Stimulated activated naive CD4-positive, alpha-beta T cell (primary cell): ENCODE data around the gene TRIM47.
"Not testable (repeated sequence)": the region's sequence is repeated elsewhere in the genome, so short reads cannot be mapped to it uniquely, and the experiment has no call there.

Source experiments
- DNase-seq, 6 experiments: peaks; one replicate each; lab custom pipeline; 2025; lab: John Stamatoyannopoulos, UW

Gene TRIM47

GRCh38 chr17:75869282-75870141, 8.9 kb downstream of the TRIM47 start:
- DNase-seq, result no peak

DNA sequence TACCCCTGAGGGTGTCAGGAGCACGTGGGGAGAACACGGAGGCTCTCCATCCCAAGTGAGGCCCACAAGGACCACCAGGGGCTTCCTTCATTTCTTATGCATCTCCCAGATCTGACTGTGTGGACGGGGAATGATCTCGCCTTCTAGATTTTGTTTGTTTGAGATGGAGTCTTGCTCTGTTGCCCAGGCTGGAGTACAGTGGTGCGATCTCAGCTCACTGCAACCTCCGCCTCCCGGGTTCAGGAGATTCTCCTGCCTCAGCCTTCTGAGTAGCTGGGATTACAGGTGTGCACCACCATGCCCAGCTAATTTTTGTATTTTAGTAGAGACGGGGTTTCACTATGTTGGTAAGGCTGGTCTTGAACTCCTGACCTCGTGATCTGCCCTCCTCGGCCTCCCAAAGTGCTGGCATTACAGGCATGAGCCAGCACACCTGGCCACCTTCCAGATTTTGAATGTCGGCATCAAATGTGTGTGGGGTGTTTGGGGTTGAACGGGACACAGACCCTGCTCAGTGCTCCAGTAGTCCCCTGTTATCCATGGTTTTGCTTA, 9.6 kb downstream of the TRIM47 start:
- not testable (repeated sequence) for DNase-seq

- DNase-seq, result not testable (repeated sequence)
These were observed 12.8 kb downstream of the TRIM47 start for GRCh38 chr17:75865404-75866188.

DNA sequence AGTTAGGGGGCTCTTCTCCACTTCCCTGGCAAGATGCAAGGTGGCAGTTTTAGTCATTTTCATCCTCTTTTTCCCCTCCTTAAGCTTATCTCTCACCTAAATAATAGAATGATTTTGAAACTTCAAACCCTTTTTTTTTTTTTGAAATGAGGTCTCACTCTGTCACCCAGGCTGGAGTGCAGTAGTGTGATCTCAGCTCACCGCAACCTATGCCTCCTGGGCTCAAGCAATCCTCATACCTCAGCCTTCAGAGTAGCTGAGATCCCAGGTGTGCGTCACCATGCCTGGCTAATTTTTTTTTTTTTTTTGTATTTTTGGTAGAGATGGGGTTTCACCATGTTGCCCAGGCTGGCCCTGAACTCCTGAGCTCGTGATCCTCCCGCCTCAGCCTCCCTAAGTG, 13.5 kb downstream of the TRIM47 start:
- not testable (repeated sequence) for DNase-seq

DNA sequence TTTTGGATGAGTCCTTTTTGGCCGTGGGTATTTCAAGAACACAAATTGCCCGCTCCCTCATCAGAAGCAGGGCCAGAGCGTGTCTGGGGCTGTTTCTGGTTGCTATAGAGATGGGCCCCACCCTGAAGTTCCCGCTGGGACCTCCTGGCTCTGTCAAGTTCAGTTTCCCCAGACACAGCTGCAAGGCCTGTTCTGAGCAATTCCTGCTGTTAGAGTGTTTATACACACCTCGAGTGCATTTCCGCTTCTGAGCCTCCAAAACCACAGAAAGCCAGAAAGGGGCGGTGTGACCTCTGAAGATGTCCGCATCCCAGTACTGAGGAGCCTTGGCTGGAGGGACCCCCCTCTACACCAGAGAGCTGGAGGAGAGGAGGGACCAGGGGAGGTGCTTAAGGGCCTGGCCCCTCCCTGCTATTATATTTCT, 13.9 kb downstream of the TRIM47 start:
- peak; percentile 6 to 32 (median 14) for DNase-seq

- no peak for DNase-seq
These were observed 16.5 kb downstream of the TRIM47 start for GRCh38 chr17:75861927-75862317.

- not testable (repeated sequence) for DNase-seq
These were observed 19.0 kb downstream of the TRIM47 start for GRCh38 chr17:75859358-75859757.

DNA sequence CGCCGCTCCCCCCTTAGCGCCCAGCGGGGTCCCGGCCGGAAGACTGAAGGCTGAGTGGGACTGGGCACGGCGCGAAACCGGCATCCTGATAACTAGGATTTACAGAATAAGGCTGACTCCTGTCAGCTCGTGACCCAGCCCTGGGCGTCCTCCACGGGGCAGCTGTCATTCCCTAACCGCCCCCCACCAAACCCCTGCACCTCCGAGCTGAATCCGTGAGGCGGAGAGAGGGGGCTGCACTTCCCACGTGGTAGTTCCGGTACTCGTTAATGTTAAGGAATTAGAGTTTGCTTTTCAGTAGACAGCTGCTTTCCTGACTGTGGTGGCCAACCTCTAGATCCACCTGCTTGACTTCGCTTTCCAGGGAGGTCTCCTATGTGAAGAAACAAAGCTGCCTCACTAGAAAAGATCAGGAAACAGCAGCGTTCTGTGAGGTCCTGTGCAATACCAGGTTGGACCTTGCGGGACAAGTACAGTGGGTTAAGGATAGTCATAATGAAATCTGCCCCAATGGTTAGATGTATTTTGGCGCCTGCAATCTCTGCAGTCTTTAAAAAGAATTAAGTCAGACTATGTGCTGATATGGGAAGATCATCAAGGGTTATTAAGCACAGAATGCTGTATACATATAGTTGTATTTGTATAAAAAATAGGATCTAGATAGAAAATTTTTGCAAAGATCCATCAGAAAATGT, 22.2 kb downstream of the TRIM47 start:
- no peak for DNase-seq

- DNase-seq, result peak; percentile 93 to 99 (median 98)
These were observed 22.9 kb downstream of the TRIM47 start, which contains the start of gene WBP2 for GRCh38 chr17:75855310-75856061. WBP2 (minus strand) TSS chr17:75855335; CDS start chr17:75855297, 38 bp downstream.

DNA sequence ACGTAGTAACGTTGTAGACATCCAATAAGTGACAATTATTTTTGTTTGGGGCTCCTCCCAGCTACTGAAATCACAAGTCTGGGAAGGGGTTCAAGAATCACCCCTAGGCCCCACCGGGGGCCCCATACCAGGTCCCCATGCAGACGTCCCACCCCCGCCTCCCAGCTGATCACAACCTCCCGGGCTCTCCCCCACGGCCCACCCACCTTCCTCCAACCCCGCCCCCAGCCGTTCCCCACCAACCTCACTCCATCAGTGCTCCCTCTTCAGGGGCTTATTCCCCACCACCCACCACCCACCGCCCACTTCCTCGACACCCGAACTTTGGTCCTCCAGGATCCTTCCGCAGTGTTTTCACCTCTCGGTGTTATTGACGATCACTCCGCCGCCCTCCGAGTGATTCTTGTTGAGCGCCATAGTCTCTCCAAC, 23.5 kb downstream of the TRIM47 start:
- DNase-seq, result no peak

DNA sequence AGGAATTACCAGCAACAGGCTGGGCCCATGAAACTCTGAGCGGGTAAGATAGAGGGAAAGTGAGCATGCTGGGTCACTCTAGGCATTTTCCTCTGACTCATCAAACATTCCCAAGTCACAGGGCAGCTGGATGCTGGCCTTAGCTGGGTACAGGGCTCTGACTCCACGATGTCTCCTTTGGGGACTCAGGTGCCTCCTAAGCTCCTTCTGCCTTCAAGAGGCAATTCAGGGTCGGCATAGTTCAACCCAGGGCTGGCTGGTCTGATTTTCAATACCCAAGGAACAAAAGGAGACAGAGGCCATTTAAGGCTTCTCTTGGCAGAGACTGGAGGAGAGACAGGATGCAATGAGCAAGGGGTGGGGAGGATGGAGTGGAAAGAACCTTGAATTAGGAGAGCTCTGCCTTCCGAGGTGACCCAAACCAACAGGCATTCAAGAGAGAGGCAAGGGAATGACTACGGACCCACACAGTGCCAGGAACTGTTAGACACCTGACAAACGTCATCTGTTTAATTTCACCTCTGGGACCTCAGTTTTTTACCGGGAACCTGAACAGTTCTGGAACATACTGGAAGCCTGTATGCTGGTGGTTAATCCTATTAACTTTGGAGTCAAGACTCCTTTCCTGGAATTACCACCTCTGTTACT, 24.2 kb downstream of the TRIM47 start:
- DNase-seq, result peak in 1 of 6 experiments; percentile 25

DNA sequence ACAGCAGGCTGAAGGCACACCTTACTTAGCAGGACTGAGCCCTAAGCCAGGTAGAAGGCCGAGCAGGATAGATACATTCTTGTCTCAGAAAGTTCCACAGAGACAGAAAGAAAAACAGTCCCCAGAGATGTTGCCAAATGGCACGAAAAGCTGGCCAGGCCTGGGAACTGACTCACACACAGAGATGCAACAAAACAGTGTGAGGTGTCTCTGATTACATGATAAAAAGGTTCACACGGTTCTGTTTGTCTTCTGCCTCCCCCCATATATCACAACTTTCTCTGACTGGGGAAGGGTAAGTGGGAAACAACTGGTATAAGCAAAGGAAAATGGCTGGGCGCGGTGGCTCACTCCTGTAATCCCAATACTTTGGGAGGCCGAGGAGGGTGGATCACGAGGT, 24.9 kb downstream of the TRIM47 start:
- no peak for DNase-seq

GRCh38 chr17:75851693-75851991, 26.7 kb downstream of the TRIM47 start:
- not testable (repeated sequence) for DNase-seq

- no peak for DNase-seq
These were observed 27.3 kb downstream of the TRIM47 start for GRCh38 chr17:75850928-75851692.

GRCh38 chr17:75849724-75850123, 28.7 kb downstream of the TRIM47 start:
- no peak for DNase-seq

- DNase-seq, result no peak
These were observed 29.1 kb downstream of the TRIM47 start for GRCh38 chr17:75849279-75849646.

DNA sequence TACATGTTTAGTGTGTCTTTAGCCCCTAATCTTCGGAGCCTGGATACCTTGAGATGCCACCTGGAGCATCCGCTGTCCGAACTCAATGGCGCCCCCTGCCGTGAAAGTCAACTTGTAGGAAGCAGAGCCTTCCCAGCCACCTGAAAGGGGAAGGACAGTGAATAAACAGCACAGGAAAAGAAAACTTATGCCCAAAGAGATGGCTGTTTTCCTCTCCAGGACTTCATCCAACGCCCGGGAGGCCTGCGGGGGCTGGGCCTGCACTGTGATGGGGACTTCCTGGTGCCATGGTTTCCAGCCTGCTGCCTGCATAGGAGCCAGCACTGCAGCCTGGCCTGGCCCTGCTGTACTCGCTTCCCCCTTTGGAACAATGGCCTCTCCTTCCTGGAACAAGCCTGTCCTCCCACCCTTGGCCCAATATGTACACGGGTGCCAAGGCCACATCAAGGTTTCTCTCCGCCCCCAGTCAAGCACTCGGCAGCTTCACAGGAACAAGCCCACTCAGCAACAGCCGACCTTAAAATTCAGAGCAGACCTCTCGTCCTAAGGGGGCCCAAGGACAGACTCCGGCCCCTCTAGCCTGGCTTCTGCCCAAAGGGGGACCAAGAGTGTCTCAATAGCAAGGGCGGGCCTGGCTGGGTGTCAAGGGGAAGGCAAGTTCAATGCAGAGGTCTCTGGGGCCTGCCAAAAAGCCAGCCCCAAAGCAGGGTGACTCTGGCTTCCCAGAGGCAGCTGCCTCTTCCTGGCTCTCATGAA, 29.7 kb downstream of the TRIM47 start:
- DNase-seq, result peak; percentile 54 to 81 (median 73)

GRCh38 chr17:75847614-75848522, 30.5 kb downstream of the TRIM47 start:
- DNase-seq, result no peak
